C4-2B (cell line): Measurements from ENCODE around the gene PGM2.

Source experiments
- ZFX ChIP-seq: fragments of 450-650 bp; IDR thresholded peaks from 2 replicates; pipeline ENCODE4 v1.6.1; 2017
- TF ChIP-seq, protein P1 (sequence below): fragments of 450-650 bp; conservative IDR thresholded peaks from 2 replicates; pipeline ENCODE4 v1.5.1; 2017; ENCODE audit warnings: mild to moderate bottlenecking

DNA sequence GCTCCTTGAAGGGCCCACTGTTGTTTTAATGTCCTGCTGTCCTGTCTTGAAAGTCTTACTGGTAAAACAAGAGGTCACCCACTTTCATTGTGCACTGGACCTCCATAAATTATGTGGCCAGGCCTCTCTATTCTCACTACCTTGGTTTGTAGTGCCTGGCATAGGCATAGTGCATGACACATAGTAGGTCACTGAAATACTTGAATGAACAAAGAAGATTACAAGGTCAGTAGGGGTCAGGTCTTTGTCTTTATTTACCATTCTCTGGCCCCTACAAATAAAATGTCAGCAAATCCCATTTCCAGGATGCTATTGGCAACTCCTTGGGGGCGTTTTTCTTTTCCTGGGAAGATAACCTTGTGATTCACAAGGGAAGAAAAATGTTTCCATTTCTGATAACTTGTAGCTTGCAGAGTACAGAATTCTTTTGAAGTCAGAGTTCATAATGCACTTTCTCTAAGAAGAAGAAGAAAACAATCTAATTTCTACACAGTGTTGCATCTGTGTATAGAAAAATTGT is 1.4 kb downstream of the PGM2 start:
- TF ChIP-seq, protein P1, sequence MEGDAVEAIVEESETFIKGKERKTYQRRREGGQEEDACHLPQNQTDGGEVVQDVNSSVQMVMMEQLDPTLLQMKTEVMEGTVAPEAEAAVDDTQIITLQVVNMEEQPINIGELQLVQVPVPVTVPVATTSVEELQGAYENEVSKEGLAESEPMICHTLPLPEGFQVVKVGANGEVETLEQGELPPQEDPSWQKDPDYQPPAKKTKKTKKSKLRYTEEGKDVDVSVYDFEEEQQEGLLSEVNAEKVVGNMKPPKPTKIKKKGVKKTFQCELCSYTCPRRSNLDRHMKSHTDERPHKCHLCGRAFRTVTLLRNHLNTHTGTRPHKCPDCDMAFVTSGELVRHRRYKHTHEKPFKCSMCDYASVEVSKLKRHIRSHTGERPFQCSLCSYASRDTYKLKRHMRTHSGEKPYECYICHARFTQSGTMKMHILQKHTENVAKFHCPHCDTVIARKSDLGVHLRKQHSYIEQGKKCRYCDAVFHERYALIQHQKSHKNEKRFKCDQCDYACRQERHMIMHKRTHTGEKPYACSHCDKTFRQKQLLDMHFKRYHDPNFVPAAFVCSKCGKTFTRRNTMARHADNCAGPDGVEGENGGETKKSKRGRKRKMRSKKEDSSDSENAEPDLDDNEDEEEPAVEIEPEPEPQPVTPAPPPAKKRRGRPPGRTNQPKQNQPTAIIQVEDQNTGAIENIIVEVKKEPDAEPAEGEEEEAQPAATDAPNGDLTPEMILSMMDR, result no peak
- TF ChIP-seq ZFX, result no peak
